Trophoblast cell (in vitro differentiated cells and primary cell): Measurements from ENCODE around the gene FUT2.
"Not testable (repeated sequence)": the region's sequence is repeated elsewhere in the genome, so short reads cannot be mapped to it uniquely, and the experiment has no call there.

Experiments
- DNase-seq, 2 donors: peaks; one replicate each; pipeline ENCODE4 v3.0.0-alpha.2; 2016
- H2AFZ ChIP-seq: 2 replicates; pipeline ENCODE4 v1.6.1; 2013; ENCODE audit warnings: low read length, moderate library complexity, mild to moderate bottlenecking; ENCODE audit not compliant: insufficient read depth, poor library complexity
- H2AK5ac ChIP-seq: 2 replicates; pipeline ENCODE4 v1.6.1; 2013; ENCODE audit warnings: mild to moderate bottlenecking, low read length
- H2BK120ac ChIP-seq: 2 replicates; pipeline ENCODE4 v1.6.1; 2013; ENCODE audit warnings: low read length, mild to moderate bottlenecking, moderate library complexity; ENCODE audit not compliant: insufficient read depth, poor library complexity
- H2BK12ac ChIP-seq: 2 replicates; pipeline ENCODE4 v1.6.1; 2013; ENCODE audit warnings: mild to moderate bottlenecking, low read length, moderate library complexity
- H2BK5ac ChIP-seq: 2 replicates; pipeline ENCODE4 v1.6.1; 2013; ENCODE audit warnings: low read length, low read depth, moderate library complexity, mild to moderate bottlenecking; ENCODE audit not compliant: poor library complexity
- H3K14ac ChIP-seq: 2 replicates; pipeline ENCODE4 v1.6.1; 2013; ENCODE audit warnings: mild to moderate bottlenecking, low read length
- H3K18ac ChIP-seq: 2 replicates; pipeline ENCODE4 v1.6.1; 2013; ENCODE audit warnings: mild to moderate bottlenecking, low read length
- H3K23ac ChIP-seq: 2 replicates; pipeline ENCODE4 v1.6.1; 2013; ENCODE audit warnings: low read length
- H3K27ac ChIP-seq: 2 replicates; pipeline ENCODE4 v1.5.1; 2013; ENCODE audit warnings: low read depth, mild to moderate bottlenecking, inconsistent platforms, low read length, moderate library complexity
- H3K27me3 ChIP-seq: 2 replicates; pipeline ENCODE4 v1.6.1; 2013; ENCODE audit warnings: inconsistent platforms, mild to moderate bottlenecking, low read length, moderate library complexity; ENCODE audit not compliant: insufficient read depth
- H3K36me3 ChIP-seq, 2 experiments: 1 replicate in 1 of 2; 2 replicates in 1 of 2; pipeline ENCODE4 v1.6.1; 2013; ENCODE audit warnings: low read length in 2 of 2, mild to moderate bottlenecking in 2 of 2, moderate library complexity in 1 of 2; ENCODE audit not compliant: insufficient read depth in 2 of 2, control insufficient read depth in 1 of 2
- H3K4ac ChIP-seq: 2 replicates; pipeline ENCODE4 v1.6.1; 2013; ENCODE audit warnings: low read depth, mild to moderate bottlenecking, low read length, moderate library complexity
- H3K4me1 ChIP-seq, 2 experiments: 1 replicate in 1 of 2; 2 replicates in 1 of 2; pipeline ENCODE4 v1.6.1; 2013; ENCODE audit warnings: low read length in 2 of 2, mild to moderate bottlenecking in 2 of 2, moderate library complexity in 1 of 2; ENCODE audit not compliant: insufficient read depth in 2 of 2, control insufficient read depth in 1 of 2
- H3K4me2 ChIP-seq: 2 replicates; pipeline ENCODE4 v1.6.1; 2013; ENCODE audit warnings: inconsistent platforms, mild to moderate bottlenecking, low read length, moderate library complexity
- H3K4me3 ChIP-seq: 2 replicates; pipeline ENCODE4 v1.5.1; 2013; ENCODE audit warnings: mild to moderate bottlenecking, low read depth, low read length, inconsistent platforms
- H3K79me1 ChIP-seq: one replicate; pipeline ENCODE4 v1.6.1; 2013; ENCODE audit warnings: low read length
- H3K79me2 ChIP-seq: 2 replicates; pipeline ENCODE4 v1.6.1; 2013; ENCODE audit warnings: low read length, mild to moderate bottlenecking; ENCODE audit not compliant: control insufficient read depth, insufficient read depth, poor library complexity
- H3K9ac ChIP-seq: 2 replicates; pipeline ENCODE4 v1.6.1; 2013; ENCODE audit warnings: mild to moderate bottlenecking, low read length
- H3K9me3 ChIP-seq: 2 replicates; pipeline ENCODE4 v1.6.1; 2013; ENCODE audit warnings: low read depth, mild to moderate bottlenecking, control low read depth, inconsistent platforms, low read length; ENCODE audit not compliant: insufficient read depth
- H4K12ac ChIP-seq: 2 replicates; pipeline ENCODE4 v1.6.1; 2013; ENCODE audit warnings: low read depth, mild to moderate bottlenecking, low read length, moderate library complexity
- H4K8ac ChIP-seq: 2 replicates; pipeline ENCODE4 v1.6.1; 2013; ENCODE audit warnings: low read depth, mild to moderate bottlenecking, low read length, moderate library complexity
- H4K91ac ChIP-seq: one replicate; pipeline ENCODE4 v1.6.1; 2013; ENCODE audit warnings: low read depth, mild to moderate bottlenecking, low read length, moderate library complexity
- WGBS: extraction: QIAGEN DNeasy Blood & Tissue Kit; methylation state at CpG from one replicate; pipeline ENCODE4 v1.1.7; 2013; ENCODE audit warnings: missing lambda C conversion rate; ENCODE audit not compliant: insufficient read length, insufficient coverage; ENCODE audit errors: extremely low coverage; 5-methylcytosine and 5-hydroxymethylcytosine counted together

Gene FUT2

DNA sequence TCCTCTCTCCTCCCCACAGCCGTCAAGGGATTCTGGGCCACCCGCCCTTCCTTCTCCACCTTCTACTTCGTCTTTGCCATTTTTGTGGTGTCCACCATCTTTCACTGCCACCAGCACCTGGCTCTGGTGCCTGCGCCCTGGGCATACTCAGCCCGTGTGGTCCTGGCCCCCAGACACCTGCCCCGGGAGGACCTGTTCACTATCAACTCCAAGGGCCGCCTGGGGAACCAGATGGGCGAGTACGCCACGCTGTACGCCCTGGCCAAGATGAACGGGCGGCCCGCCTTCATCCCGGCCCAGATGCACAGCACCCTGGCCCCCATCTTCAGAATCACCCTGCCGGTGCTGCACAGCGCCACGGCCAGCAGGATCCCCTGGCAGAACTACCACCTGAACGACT lies 15.8 kb upstream of the FUT2 start:
- H3K79me2 ChIP-seq, H3K4me2 ChIP-seq, H3K27ac ChIP-seq, H2BK12ac ChIP-seq, H3K27me3 ChIP-seq, H2BK120ac ChIP-seq, H3K9me3 ChIP-seq, H2BK5ac ChIP-seq, DNase-seq, H3K4me3 ChIP-seq, H3K79me1 ChIP-seq, H3K4ac ChIP-seq, H3K36me3 ChIP-seq, H3K4me1 ChIP-seq, H3K23ac ChIP-seq, H2AFZ ChIP-seq, H3K9ac ChIP-seq, H4K12ac ChIP-seq, H3K14ac ChIP-seq, H2AK5ac ChIP-seq, H4K8ac ChIP-seq, H3K18ac ChIP-seq, H4K91ac ChIP-seq: not testable (repeated sequence)
- WGBS = no CpG with 5 or more reads among the region's 19 CpGs

DNA sequence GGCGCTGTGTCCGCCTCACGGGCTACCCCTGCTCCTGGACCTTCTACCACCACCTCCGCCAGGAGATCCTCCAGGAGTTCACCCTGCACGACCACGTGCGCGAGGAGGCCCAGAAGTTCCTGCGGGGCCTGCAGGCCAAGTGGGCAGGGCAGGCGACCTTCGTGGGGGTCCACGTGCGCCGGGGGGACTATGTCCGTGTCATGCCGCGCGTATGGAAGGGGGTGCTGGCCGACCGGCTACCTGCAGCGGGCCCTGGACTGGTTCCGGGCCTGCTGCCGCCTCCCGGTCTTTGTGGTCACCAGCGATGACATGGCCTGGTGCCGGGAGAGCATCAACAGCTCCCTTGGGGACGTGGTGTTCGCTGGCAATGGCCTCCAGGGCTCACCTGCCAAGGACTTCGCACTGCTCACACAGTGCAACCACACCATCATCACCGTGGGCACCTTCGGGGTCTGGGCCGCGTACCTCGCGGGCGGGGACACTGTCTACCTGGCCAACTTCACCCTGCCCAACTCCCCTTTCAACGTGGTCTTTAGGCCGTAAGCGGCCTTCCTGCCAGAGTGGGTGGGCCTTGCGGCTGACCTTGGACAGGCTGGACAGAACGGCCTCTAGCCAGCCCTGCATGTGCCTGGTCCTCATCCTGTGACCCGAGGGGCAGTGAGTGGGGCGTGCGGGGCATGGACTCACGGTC lies 15.2 kb upstream of the FUT2 start:
- no peak overlapping the region for H3K14ac ChIP-seq
- no peak overlapping the region for H4K91ac ChIP-seq
- H3K9ac ChIP-seq = no peak overlapping the region
- DNase-seq = no peak
- H3K27ac ChIP-seq = no peak overlapping the region
- no peak overlapping the region for H2BK5ac ChIP-seq
- H3K4me1 ChIP-seq = no peaks in the 10 kb centered on the region
- no peak overlapping the region for H2AFZ ChIP-seq
- no peak overlapping the region for H3K4me3 ChIP-seq
- H3K18ac ChIP-seq = no peak overlapping the region
- no peak overlapping the region for H3K4me2 ChIP-seq
- no peak overlapping the region for H2AK5ac ChIP-seq
- H3K79me1 ChIP-seq = no peaks in the 10 kb centered on the region
- H2BK12ac ChIP-seq = no peak overlapping the region
- no peaks in the 10 kb centered on the region for H3K27me3 ChIP-seq
- no peak overlapping the region for H4K8ac ChIP-seq
- H4K12ac ChIP-seq = no peak overlapping the region
- no peak overlapping the region for H2BK120ac ChIP-seq
- H3K79me2 ChIP-seq = no peaks in the 10 kb centered on the region
- no CpG with 5 or more reads among the region's 45 CpGs for WGBS
- no peaks in the 10 kb centered on the region for H3K36me3 ChIP-seq
- H3K4ac ChIP-seq = no peak overlapping the region
- no peaks in the 10 kb centered on the region for H3K9me3 ChIP-seq
- H3K23ac ChIP-seq = no peak overlapping the region

DNA sequence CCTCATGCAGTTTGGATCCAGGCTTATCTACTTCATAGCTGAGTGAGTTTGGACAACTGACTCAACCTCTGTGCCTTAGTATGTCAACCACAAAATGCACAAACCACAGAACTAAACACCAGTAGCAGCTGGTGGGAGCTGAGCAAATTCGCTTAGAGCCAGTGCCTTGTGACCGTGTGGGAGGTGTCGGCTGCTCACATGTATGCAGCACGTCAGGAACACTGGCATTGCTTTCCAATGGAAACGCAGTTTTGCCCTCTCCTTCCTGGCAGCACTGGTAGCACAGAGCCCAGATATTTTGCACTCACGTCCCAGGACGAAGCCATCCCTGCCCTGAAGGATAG lies 14.7 kb upstream of the FUT2 start:
- Histone ChIP-seq H3K4ac (no peak overlapping the region), H3K36me3 (no peaks in the 10 kb centered on the region), H3K9me3 (no peaks in the 10 kb centered on the region), H3K4me2 (no peak overlapping the region), H3K14ac (no peak overlapping the region), H3K27ac (no peak overlapping the region), H3K4me3 (no peak overlapping the region), H3K79me2 (no peaks in the 10 kb centered on the region), H2AFZ (no peak overlapping the region), H3K79me1 (no peaks in the 10 kb centered on the region), H3K18ac (no peak overlapping the region), H2BK5ac (no peak overlapping the region), H4K8ac (no peak overlapping the region), H4K12ac (no peak overlapping the region), H2BK12ac (no peak overlapping the region), H3K27me3 (no peaks in the 10 kb centered on the region), H4K91ac (no peak overlapping the region), H2BK120ac (no peak overlapping the region), H3K9ac (no peak overlapping the region), H3K4me1 (no peaks in the 10 kb centered on the region), H3K23ac (no peak overlapping the region), H2AK5ac (no peak overlapping the region)
- DNase-seq = no peak
- no CpG with 5 or more reads among the region's 7 CpGs for WGBS

DNA sequence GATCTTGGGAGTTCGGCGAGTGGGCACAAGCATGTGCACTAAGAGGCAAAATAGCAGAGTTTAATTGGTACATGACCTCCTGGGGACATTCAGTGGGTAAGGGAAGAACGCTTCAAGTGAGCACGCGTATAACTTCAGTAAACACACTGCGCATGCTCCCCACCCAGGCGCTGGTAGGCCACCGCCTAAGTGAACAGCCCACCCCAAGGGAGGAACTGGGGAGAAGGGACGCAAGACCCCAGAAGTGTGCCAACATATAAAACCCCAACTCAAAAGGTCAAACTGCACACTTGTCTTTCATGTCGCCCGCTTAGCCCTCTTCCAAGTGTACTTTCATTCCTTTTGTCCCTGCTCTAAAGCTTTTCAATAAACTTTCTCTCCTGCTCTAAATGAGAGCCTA lies 12.4 kb upstream of the FUT2 start:
- no peak overlapping the region for H3K27ac ChIP-seq
- H3K27me3 ChIP-seq = no peaks in the 10 kb centered on the region
- H2AK5ac ChIP-seq = no peak overlapping the region
- no peak overlapping the region for H3K23ac ChIP-seq
- no peak overlapping the region for H2BK12ac ChIP-seq
- no peak overlapping the region for H4K8ac ChIP-seq
- H3K4ac ChIP-seq = no peak overlapping the region
- no peaks in the 10 kb centered on the region for H3K9me3 ChIP-seq
- no peak overlapping the region for H3K14ac ChIP-seq
- no peak overlapping the region for H2BK5ac ChIP-seq
- no CpG with 5 or more reads among the region's 11 CpGs for WGBS
- no peak overlapping the region for H4K91ac ChIP-seq
- no peak overlapping the region for H3K9ac ChIP-seq
- H2BK120ac ChIP-seq = no peak overlapping the region
- no peaks in the 10 kb centered on the region for H3K4me1 ChIP-seq
- no peak overlapping the region for H4K12ac ChIP-seq
- no peaks in the 10 kb centered on the region for H3K36me3 ChIP-seq
- H3K4me2 ChIP-seq = no peak overlapping the region
- no peak overlapping the region for H2AFZ ChIP-seq
- no peak overlapping the region for H3K18ac ChIP-seq
- no peaks in the 10 kb centered on the region for H3K79me2 ChIP-seq
- no peak overlapping the region for H3K4me3 ChIP-seq
- H3K79me1 ChIP-seq = no peaks in the 10 kb centered on the region
- DNase-seq = peak; percentile 48 to 72
